NCI-H2107 treated with DMSO at 0.1 percent for 48 hours (cell line): Measurements from ENCODE around the gene PGM1.

ENCODE experiments used
- DNase-seq: peaks from one replicate; lab custom pipeline; 2025; ENCODE audit not compliant: unreplicated experiment; lab: John Stamatoyannopoulos, UW

PGM1 gene

DNA sequence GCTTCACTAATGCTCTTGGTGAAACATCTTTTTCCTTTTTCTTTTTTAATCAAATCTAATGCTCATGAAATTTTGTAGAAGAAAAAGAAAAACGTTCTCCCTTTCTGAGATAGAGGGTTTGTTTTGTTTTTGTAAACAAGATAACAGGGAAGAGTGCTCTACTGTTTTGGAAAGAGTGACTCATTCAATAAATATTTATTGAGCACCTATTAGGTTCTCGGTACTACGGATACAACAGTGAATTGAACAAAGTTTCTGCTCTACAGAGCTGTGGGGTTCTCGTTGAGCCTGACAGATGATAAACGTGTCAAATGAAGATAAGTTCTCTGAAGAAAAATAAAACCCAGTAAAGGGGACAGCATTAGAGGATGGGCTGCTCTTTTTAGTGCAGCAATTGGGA is 7.0 kb downstream of the PGM1 start:
- DNase-seq, result no peak

DNA sequence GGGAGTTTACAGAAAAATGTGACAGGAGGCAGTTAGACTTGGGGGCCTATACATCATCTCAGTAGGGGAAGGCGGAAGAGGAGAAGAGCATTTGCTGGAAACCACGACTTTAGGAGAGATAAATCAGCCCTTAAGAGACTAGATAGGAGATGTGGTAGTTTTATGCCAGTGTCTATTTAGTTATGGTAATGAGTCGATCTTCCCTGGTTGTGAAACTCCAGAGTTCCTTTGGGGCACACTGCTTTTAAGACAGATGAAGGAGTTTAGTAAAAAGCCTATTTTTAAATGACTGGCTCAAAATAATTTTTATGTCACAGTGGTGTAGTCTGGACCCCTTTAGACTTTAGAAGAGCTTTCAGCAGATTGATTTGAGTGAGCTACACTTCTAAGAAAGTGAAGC is 7.8 kb downstream of the PGM1 start:
- DNase-seq, result no peak

DNA sequence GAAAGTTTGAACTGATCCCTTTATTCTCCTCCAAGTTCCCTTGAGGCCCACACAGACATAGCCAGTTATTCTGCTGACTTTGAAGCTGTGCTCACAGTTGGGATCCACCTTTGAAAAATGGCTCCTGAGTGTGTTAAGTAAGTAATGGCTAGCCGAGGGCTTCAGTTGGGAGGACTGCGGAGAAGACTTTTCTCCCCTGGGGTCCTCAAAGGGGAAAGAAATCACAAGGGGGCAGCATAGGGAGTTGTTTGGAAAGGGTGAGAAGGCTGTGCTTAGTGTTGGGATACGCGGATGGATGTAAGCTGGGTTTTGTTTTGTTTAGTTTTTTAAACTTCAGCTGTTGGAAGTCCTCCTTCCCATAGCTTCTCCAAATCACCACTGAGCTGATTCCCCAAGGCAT is 8.3 kb downstream of the PGM1 start:
- DNase-seq, result no peak

DNA sequence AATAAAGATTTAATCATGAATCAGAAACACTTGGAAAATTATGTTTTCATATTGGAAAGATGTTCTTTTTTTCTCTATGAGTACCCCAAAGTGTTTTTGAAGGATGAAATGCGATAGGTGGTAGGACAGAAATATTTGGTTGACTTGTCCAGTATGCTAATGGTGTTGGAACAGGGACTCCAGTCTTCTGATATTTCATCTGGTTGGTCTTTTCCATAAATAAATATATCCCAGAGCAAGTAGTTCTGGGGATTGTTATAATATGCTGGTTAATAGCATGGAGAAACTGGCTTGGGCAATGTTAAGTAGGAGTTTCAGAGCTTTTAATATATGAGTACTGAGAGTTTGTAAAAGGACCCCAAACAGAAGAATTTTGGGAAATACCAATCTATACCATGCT is 8.7 kb downstream of the PGM1 start:
- no peak for DNase-seq

DNA sequence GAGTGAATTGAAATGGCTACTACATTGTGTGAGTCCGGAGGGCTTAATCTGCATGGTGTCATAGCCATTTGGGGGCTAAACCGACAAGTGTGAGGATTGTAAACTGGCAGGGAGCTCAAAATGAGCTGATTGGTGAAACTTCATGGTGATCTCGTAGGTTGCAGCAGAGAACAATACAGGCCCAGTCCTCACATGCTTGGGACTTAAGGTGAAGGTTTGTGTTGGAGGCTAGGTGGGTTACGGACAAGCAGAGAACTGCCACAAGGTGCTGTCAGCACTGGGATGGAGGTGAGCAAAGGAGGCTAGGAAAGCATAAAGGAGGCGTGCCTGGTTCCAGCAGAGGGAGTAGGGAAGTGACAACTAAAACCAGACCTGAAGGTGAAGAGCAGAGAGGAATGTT is 9.4 kb downstream of the PGM1 start:
- DNase-seq, result no peak

DNA sequence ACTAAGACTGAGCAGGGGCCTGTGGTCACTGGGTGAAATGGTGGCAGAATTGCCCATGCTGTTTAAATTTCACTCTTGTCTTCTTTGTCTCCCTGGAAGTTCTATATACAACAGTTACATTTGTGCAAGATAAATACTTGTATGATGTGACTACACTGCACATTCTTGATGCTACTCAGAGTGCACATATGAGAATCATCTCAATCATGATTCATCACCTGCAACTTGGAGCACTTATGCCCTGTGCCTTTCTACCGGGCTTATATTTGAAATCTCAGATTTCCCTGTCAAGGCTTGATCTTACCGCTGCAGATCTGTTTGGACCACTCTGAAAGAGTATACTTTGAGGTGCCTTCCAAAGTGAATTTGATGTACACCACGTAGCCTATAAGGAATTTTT is 10.6 kb downstream of the PGM1 start:
- no peak for DNase-seq

DNA sequence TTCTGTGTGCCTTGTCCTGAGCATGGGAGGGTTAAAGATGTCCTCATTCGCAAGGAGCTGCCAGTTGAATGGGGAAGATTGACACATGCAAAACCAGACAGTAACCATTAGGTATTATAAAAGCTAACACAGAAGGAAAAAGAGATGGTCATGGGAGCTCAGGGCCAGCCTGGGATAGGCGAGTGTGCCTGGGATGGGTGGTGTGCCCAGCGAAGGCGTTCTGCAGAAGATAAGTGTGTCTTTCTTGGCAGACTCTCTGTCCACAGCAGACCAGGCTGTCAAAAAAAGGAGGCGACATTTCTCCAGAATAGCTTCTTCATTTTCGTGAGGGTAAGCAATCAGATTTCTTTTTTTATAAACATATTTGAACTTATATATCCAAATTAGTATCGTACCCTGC is 14.1 kb downstream of the PGM1 start:
- DNase-seq, result no peak

DNA sequence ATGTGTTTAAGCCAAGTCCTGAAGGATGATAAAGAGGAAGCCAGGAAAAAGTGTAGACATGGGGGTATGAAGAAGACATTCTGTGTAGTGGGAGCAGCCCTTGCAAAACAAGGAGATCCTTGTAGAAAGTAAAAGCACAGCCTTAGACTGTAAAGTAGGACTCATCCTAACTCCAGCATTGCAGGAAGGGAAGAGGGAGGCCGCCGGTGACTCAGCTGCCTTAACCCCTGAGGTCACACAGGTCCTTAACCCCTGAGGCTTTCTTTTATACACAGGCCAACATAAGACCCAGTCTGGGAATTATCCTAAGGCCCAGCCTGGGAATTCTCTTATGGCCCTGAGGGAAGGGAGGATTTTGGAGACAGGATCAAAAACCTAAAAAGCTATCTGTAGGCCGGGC is 18.0 kb downstream of the PGM1 start:
- DNase-seq, result no peak

DNA sequence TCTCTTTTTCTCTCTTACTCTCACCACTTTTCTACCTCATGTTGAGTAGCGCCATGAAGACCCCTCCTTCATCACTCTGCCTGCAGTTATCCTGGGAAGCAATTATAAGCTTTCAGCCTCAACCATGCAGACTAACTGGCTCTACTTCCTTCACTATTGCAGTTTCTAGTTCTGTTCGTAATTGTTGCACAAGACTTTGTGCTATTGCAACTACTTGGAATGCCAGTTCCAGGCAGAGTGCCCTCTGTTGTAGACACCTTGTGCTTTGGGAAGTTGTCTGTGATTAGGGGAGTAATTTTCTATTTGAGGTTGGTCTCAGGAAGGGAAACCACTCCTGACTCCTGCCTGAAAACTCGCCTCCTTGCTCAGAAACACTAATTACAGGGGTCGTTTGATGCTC is 19.4 kb downstream of the PGM1 start:
- DNase-seq, result no peak

DNA sequence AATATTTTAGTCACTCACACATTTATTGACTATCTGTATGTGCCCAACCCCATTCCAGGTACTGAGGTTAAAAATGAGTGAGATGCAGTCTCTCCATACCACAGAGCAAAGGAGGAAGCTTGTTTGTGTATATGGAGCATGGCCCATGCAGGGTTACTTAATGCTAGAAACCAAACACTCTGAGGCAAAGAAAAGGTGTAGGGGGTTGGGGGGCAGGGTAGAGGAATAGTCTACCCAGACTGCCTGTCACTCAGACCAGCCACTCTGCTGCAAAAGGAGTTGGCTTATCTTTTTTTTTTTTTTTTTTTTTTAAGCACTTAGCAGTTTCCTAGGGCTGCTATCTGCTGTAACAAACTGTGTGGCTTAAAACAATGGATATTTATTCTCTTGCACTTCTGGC is 19.8 kb downstream of the PGM1 start:
- no peak for DNase-seq

DNA sequence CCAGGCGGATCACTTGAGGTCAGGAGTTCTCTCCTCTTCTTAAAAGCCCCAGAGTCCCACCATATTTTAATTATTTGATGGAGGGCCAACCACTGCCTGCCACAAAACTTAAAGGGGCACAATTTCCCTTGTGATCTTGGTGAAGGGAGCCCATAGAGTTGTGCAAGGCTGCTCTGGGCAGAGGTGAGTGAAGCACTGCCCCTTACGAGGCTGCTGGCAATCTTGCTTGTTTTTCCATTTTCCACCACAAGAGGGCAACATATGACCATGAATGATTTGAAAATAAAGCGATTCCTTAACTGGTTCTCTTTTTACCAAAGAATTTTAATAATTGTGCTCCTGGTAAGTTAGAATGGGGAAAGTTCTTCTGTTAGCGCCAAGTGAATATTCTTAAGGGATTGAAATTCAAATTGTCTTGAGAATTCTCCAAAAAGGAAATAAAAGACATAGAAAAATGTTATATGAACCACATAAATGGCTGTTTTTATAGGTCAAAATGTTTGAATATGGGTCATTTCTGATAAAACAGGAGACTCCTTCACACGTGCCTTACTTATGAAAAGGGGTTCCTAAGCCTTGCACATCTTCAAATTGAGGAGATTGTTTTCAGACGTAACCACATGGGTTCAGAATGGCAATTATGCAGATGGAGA is 22.7 kb downstream of the PGM1 start:
- DNase-seq, result peak; percentile 62

DNA sequence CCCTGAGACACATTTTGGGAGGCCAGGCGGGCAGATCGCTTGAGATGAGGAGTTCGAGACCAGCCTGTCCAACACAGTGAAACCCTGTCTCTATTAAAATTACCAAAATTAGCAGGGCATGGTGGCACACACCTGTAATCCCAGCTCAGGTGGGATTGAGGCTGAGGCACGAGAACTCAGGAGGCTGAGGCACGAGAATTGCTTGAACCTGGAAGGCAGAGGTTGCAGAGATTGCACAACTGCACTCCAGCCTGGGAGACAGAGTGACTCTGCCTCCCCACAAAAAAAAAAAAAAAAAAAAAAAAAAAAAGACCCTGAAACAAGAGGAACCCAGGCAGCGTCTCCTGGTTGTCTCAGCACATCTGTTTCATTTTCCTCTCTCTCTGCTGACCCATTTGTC is 24.2 kb downstream of the PGM1 start:
- no peak for DNase-seq

DNA sequence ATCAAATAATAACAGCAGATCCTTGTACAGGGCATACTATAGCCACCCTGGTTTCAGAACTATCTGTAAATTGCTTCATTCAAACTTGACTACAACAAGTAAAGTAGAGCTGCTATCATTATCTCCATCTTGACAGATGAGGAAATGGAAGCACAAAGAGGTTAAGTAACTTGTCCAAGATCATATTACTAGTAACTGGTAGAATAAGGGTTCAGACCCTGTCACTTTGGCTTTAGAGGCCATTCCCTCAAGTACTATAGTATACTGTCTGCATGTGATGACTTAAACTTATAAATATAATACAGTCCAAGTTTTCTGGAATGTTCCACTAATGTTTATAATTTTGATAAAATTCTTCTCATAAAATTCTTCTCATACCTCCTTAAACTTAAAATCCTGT is 24.8 kb downstream of the PGM1 start:
- no peak for DNase-seq

DNA sequence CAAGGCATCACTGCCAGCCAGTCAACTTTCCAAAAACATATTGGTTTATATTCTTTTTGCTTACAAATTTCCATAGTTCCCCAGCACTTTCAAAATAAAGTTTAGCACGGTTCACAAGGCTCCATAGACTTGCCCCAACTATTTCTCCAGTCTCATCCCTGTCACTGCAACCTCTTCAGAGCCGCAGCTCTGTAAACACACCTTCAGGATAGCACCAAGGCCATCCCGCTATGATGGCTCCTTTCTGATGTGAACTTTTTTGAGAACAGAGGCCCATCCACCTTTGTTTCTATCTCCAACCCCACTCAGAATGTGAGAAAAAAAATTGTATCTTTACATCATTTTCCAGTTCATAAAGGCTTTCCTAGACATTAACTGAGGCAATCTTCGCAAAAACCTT is 26.3 kb downstream of the PGM1 start:
- no peak for DNase-seq

DNA sequence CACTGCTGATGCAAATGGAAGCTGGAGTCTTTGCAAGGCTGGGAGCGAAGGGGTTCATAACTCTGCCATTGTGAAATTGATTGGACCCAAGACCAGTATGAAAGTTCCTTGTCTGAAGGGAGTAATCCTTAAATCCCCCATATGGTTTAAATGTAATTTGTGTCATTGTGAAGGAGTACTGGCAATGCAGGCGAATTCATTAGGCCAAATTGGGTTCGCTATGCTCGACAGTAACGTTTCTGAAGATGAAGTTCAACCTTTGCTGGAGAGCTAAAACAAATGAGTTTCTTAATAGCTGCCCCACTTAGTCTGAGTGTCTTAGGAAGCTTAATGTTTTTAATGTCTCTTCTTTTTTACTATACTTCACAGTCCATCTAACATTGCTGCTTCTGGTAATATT is 27.5 kb downstream of the PGM1 start:
- no peak for DNase-seq

DNA sequence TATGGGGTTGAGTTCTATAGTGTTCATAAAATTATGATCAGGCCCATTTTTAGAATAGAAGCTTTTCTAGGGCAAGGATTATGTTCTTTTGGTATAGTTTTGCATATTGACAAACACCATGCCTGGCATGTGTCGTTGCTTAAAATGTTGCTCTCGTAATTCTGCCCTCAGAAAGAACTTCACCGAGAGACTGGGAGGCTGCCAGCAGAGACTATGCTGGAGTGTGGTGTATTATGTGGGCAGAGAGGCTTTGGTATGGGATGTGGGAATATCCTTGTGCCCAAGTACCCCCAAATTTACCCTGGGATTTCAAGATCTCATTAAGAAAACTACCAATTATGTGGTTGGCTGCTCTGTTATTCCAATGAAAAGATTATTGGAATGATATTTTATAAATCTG is 27.9 kb downstream of the PGM1 start:
- no peak for DNase-seq

DNA sequence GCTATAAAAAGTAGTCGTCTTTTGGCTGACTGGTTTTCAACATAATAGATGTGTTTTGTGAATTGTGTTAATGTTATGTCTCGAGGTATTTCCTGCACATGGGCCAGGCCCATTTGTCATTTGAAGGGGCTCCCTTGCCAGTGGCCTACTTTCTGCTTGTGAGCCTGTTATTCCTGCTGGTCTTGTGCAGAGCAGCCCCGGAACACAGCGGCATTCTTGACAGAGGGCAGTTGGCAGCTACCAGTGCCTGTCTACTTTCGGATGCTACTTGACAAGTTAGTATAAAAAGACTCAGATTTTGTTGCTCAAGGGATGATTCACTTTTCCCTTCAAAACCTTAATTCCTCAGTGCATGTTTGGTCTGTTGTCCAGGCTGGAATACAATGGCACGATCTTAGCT is 28.5 kb downstream of the PGM1 start:
- DNase-seq, result no peak

DNA sequence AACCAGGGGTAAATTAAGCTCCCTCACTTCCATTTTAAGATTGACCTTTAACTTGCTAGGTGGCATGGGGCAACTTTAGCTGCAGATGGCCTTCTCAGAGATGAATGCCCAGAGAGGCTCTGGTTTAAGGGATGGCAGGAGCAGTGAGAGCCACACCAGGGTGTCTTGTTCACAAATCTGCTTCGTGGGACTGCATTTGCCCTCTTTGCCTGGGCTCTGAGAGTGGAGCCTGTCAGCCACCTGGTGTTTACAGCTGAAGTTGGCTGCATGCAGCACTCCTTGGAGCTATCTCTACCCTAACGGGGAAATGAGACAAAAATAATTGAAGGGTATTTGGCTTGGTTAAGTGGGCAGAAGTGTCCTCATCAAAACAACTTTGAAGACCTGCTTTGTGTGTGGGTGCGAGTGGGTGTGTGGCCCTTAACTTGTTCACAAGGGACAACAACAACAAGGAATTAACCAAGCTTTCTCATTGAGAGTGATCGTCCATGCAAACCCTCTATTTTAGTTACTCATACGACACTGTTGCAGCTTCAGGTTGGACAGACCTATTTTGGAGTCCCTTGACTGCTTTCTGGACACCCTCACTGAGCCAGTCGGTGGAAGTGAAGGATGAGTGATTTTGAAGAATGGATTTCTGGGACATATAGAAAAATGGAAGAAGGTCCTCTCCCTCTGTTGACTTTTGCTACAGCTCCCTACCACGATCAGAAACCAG is 29.8 kb downstream of the PGM1 start:
- peak; percentile 93 for DNase-seq

DNA sequence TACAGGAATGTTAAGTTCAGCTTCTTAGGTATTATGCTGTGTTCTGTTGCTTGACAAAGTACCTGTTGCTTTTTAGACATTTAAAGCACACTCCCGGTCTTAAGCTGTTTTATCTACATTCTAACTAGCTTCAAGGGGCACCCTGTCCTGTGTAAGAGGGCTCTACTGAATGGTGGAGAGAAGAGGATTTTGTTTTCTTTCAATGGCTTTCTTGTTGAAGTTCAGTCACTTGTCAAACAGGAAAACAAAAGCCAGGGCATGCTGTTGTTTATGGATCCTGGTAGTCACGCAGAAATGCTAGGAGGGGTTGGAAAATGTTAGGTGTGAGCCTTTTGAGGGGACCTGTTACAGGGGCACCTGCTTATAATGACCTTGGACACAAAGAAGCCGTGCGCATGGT is 30.7 kb downstream of the PGM1 start:
- peak; percentile 57 for DNase-seq

DNA sequence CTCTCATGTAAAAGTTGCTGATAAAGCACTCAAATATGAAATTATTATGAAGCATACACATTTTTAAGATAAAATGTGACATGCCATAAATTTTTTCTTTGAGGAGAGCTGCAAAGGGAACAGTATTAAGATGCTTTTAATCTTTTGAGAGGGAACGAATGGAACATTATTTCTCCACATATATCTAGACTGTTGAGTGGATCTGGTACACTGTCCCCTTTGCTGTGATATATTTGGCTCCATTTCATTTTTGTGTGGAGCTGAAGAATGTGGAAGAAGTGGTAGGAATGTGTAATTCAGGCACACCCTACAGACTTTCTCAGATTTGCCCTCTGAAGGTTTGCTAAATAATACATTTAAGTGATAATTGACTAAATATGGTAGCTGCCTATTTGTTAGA is 31.7 kb downstream of the PGM1 start:
- no peak for DNase-seq

DNA sequence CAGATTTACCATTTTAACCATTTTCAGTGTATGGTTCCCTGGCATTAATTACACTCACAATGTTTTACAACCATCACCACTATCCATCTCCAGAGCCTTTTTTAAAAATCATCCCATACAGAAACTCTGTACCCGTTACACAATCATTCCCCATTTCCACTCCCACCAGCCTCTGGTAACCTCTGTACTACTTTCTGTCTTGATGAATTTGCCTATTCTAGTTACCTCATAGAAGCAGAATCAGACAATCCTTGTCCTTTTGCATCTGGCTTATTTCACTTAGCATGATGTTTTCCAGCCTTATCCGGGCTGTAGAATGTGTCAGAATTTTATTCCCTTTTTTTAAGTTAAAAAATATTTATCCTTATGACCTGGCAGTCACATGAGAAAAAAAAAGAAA is 33.0 kb downstream of the PGM1 start:
- no peak for DNase-seq

DNA sequence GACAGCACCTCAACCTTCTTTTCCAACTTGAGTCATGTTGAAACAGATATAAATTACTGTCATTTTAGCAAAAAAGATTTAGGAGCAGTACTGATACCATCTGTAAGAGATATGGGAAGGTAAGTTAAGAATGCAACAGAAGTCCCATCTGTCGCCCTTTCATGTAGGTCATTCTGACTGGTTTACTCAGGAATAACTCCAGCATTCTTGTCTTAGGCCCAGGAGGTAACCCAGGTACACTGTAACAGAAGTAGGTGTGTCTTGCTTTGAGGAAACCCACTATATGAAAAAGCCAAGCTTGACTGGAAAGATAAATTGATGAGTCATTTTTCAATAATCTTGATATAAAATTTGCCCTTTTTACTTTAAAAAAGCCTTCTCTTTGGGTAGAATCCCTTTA is 35.4 kb downstream of the PGM1 start:
- DNase-seq, result no peak

DNA sequence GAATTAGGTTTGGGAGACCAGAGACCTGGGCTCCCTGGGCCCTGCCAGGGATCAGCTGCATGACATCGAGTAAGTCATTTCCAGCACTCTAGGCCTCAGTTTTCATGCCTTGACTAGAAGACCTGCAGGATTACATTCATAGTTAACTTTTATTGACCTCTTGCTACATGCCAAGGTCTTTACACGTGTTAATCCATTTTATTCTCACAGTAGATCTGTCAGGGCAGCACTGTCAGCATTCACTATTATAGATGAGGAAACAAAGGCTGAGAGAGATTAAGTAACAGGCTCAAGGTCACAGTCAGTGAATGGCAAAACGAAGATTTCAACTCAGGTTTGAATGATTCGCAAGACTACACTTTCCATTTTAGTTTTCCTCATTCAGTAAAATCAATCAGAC is 37.0 kb downstream of the PGM1 start:
- DNase-seq, result no peak
